GM12891 (cell line): Measurements from ENCODE around the gene ASPRV1.

ENCODE experiments used
- PAX5 ChIP-seq: IDR thresholded peaks from 2 replicates; pipeline ENCODE4 v1.6.1; 2011; ENCODE audit warnings: low read length, moderate library complexity, mild to moderate bottlenecking; ENCODE audit not compliant: insufficient read depth, severe bottlenecking
- POLR2A ChIP-seq: IDR thresholded peaks from 2 replicates; pipeline ENCODE4 v1.6.1; 2011; ENCODE audit warnings: low read depth, low read length, control low read depth
- POU2F2 ChIP-seq: IDR thresholded peaks from 2 replicates; pipeline ENCODE4 v1.6.1; 2011; ENCODE audit warnings: low read depth, mild to moderate bottlenecking, control low read depth, low read length, moderate library complexity

GRCh38 chr2:69943000-69943842, 18.2 kb downstream of the ASPRV1 start:
- TF ChIP-seq PAX5 (no peak), POLR2A (no peak), POU2F2 (no peak)
